ENCODE results near the gene FBXL22. TPM values are rescaled to one million over a fixed set of nuclear protein-coding genes. Genes with fewer than 3 reads are reported as not detected.

FBXL22 gene, protein sequence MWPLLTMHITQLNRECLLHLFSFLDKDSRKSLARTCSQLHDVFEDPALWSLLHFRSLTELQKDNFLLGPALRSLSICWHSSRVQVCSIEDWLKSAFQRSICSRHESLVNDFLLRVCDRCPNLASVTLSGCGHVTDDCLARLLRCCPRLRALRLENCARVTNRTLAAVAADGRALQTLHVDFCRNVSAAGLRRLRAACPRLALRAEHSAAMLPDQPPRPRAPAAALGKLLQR
- polyA plus RNA-seq (2013, experiment 1 of 2): not detected
- not detected for polyA plus RNA-seq (2013, experiment 2 of 2)

DNA sequence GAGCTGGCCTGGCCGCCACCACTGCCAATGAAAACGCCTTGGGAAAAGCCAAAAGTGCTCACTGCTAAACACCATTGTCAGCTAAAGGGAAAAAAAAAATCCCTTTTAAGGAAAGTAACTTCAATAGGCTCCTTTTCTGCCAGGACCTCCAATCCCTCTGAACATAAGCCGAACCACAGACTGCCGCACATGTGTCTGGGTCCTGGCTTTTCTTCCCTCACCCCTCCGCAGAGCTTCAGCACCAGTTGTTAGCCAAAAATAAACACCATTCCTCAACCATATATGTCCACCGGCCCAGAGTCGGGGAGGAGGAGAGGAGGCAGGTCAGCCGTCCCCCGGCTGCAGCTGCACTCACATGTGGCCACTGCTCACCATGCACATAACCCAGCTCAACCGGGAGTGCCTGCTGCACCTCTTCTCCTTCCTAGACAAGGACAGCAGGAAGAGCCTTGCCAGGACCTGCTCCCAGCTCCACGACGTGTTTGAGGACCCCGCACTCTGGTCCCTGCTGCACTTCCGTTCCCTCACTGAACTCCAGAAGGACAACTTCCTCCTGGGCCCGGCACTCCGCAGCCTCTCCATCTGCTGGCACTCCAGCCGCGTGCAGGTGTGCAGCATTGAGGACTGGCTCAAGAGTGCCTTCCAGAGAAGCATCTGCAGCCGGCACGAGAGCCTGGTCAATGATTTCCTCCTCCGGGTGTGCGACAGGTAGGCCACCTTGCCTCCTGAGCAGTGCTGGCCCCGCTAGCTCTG, at the start of gene FBXL22:
FBXL22 (plus strand) TSS at position 350 of the 753 bp plus-strand sequence; CDS start at position 356, 6 bp downstream.
- Histone ChIP-seq H3K36me3 (ENCODE audit: control insufficient read depth, insufficient read depth, low read length) (peaks cover 14% of the 10 kb centered on the region), H3K4me3 (ENCODE audit: extremely low read depth, insufficient read depth, low read length, poor library complexity, severe bottlenecking) (no peak within 1 kb of the TSS), H3K27ac (ENCODE audit: low read depth, low read length, severe bottlenecking) (peak within 1 kb of the TSS; percentile 23), H3K9me3 (ENCODE audit: control insufficient read depth, low read length) (no peaks in the 10 kb centered on the region), H3K4me1 (ENCODE audit: control insufficient read depth, insufficient read depth, low read length, poor library complexity, severe bottlenecking) (peaks cover 16% of the 10 kb centered on the region)
- 89 to 92% methylated on average over 19 of the region's 23 CpGs for WGBS, 2 experiments (ENCODE audit: insufficient coverage in 2 of 2)

DNA sequence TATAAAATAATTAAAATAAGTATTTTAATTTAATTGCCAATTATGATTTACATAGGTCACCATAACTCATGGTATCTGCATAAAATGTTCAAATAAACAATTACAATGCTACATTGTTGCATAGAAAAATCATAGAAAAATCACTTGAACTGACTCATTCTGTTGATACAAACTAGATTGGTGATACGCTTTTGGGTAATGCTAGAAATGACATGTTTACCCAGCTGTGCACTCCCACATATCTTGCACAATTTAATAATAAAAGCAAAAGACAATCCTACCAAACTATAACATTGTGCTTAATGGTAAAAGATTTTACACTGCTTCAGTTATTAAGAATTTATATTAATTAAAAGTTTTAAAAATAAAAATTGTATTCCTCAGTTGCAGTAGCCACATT, 45.8 kb upstream of the FBXL22 start:
- Histone ChIP-seq H3K27ac (ENCODE audit: low read depth, low read length, severe bottlenecking) (no peak overlapping the region), H3K4me1 (ENCODE audit: control insufficient read depth, insufficient read depth, low read length, poor library complexity, severe bottlenecking) (peaks cover 15% of the 10 kb centered on the region), H3K9me3 (ENCODE audit: control insufficient read depth, low read length) (no peaks in the 10 kb centered on the region), H3K36me3 (ENCODE audit: control insufficient read depth, insufficient read depth, low read length) (peaks cover 20% of the 10 kb centered on the region), H3K4me3 (ENCODE audit: extremely low read depth, insufficient read depth, low read length, poor library complexity, severe bottlenecking) (no peak overlapping the region)
- no CpG with 5 or more reads among the region's 1 CpG for WGBS, 2 experiments (ENCODE audit: insufficient coverage in 2 of 2)

DNA sequence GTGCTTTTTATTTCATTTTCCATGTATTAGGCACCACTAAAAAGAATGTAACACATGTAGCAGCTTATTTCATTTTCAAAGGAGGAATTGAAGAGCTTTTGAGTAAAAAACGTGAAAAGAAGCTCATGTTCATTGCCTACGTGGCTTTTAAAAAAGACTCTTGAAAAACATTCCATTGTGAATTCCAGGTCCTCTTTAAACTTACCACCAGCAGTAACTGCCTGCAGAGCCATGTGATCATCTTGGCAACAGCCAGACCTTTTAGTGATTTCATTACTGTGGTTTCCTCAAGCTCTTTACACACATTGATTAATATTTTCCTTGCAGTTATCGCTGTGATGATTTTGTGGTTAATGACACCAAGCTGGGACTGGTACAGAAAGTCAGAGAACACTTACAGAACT, 43.8 kb upstream of the FBXL22 start:
- H3K4me3 ChIP-seq (ENCODE audit: extremely low read depth, insufficient read depth, low read length, poor library complexity, severe bottlenecking): no peak overlapping the region

DNA sequence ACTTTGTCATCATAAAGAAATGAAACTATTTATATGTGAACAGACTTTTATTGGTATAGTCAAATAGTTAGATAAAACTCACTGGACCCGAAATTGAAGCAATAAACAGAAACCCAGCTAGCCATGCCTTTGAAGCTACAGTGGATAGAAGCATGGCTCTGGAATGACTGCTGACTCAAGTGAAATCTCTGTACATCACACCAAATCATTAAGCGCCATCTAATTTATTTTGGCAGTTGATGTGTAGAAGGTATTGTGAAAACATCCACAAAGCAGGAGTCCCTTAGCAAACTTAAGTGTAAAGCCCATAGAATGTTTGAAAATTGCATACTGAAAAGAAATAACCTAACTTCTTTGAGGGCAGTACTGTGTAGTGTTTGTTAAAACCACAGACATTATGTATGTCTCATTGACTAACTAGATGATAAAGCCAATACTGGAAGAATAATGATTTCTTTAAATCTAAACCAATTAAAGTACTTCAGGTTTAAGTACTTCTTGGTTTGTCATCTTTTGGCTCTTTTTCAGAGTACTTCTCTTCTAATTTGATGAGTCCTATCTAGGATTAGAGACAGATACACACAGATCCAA, 42.8 kb upstream of the FBXL22 start:
- H3K36me3 ChIP-seq (ENCODE audit: control insufficient read depth, insufficient read depth, low read length): peaks cover 34% of the 10 kb centered on the region
- H3K4me1 ChIP-seq (ENCODE audit: control insufficient read depth, insufficient read depth, low read length, poor library complexity, severe bottlenecking): peaks cover 15% of the 10 kb centered on the region
- H3K4me3 ChIP-seq (ENCODE audit: extremely low read depth, insufficient read depth, low read length, poor library complexity, severe bottlenecking): no peak overlapping the region
- H3K27ac ChIP-seq (ENCODE audit: low read depth, low read length, severe bottlenecking): no peak overlapping the region
- no CpG with 5 or more reads among the region's 2 CpGs for WGBS, 2 experiments (ENCODE audit: insufficient coverage in 2 of 2)
- H3K9me3 ChIP-seq (ENCODE audit: control insufficient read depth, low read length): no peaks in the 10 kb centered on the region

More for the DNA sequence above, 43.8 kb upstream of the FBXL22 start:
- H3K4me1 ChIP-seq (ENCODE audit: control insufficient read depth, insufficient read depth, low read length, poor library complexity, severe bottlenecking): peaks cover 15% of the 10 kb centered on the region
- no peaks in the 10 kb centered on the region for H3K9me3 ChIP-seq (ENCODE audit: control insufficient read depth, low read length)
- peaks cover 33% of the 10 kb centered on the region for H3K36me3 ChIP-seq (ENCODE audit: control insufficient read depth, insufficient read depth, low read length)
- peak overlapping the region; percentile 93 for H3K27ac ChIP-seq (ENCODE audit: low read depth, low read length, severe bottlenecking)
- 4 to 17% methylated on average over 2 of the region's 3 CpGs for WGBS, 2 experiments (ENCODE audit: insufficient coverage in 2 of 2)

DNA sequence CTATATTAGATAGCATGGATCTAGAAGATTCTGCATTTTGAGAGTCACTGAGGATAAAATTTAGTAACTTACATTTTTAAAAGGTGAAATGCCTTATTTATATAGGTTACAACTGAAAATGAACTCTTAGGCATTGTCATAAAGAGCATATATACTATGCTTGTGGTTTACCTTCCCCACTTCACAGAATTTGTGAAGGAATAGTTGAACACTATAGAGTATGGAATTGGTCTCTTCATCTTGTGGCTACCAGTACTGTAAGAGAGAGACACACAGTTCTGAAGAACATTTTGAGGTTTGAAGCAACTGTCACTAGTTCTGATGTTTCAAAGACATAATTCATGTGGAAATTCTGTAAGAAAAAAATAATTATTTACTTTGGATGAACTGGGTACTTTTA, 41.7 kb upstream of the FBXL22 start:
- Histone ChIP-seq H3K9me3 (ENCODE audit: control insufficient read depth, low read length) (no peaks in the 10 kb centered on the region), H3K4me1 (ENCODE audit: control insufficient read depth, insufficient read depth, low read length, poor library complexity, severe bottlenecking) (peaks cover 15% of the 10 kb centered on the region), H3K27ac (ENCODE audit: low read depth, low read length, severe bottlenecking) (no peak overlapping the region), H3K4me3 (ENCODE audit: extremely low read depth, insufficient read depth, low read length, poor library complexity, severe bottlenecking) (no peak overlapping the region), H3K36me3 (ENCODE audit: control insufficient read depth, insufficient read depth, low read length) (peaks cover 40% of the 10 kb centered on the region)

DNA sequence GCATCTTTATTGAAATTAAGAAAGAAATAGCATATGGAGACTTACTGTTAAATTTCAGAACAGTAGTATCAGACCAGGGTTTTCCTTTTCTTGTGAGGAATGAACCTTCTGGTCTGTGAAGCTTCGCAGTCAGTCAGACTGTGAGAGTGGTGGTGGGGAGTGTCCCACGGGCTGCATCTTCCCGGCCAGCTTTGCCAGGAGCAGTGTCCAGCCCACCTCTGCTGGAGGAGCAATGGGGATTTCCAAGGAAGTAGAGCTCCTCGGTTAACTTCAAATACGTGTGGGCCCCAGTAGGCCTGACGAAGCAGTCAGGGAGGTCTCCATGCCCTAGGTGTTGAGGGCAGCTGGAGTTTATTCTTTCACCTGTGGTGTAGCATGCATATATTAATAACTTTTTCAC, 40.9 kb upstream of the FBXL22 start:
- Histone ChIP-seq H3K36me3 (ENCODE audit: control insufficient read depth, insufficient read depth, low read length) (peaks cover 48% of the 10 kb centered on the region), H3K4me1 (ENCODE audit: control insufficient read depth, insufficient read depth, low read length, poor library complexity, severe bottlenecking) (peaks cover 15% of the 10 kb centered on the region), H3K27ac (ENCODE audit: low read depth, low read length, severe bottlenecking) (no peak overlapping the region), H3K4me3 (ENCODE audit: extremely low read depth, insufficient read depth, low read length, poor library complexity, severe bottlenecking) (no peak overlapping the region), H3K9me3 (ENCODE audit: control insufficient read depth, low read length) (no peaks in the 10 kb centered on the region)
- 100% methylated on average over 2 of the region's 6 CpGs; no CpG with 5 or more reads in 1 of the 2 experiments for WGBS, 2 experiments (ENCODE audit: insufficient coverage in 2 of 2)

DNA sequence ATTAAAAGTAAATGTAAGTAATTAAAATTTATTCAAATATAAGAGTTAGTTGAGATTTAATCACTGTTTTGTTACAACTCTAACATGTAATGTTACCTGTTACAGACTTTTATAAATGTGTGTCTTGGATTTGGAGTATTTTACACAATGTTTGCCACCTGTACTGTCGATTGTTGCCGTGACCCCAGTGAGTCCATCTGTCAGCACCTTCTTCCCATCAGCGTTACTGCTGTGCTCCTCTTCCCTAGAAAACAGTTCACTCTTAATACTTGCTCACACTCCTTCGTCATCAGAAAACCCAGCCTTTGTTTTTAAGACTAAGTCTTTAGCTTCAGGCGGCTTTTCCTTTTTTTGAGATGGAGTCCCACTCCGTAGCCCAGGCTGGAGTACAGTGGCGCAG, 40.5 kb upstream of the FBXL22 start:
- 92 to 99% methylated on average over 5 to 7 of the region's 7 CpGs for WGBS, 2 experiments (ENCODE audit: insufficient coverage in 2 of 2)
- no peak overlapping the region for H3K27ac ChIP-seq (ENCODE audit: low read depth, low read length, severe bottlenecking)
- H3K9me3 ChIP-seq (ENCODE audit: control insufficient read depth, low read length): no peaks in the 10 kb centered on the region
- H3K36me3 ChIP-seq (ENCODE audit: control insufficient read depth, insufficient read depth, low read length): peaks cover 53% of the 10 kb centered on the region
- peaks cover 15% of the 10 kb centered on the region for H3K4me1 ChIP-seq (ENCODE audit: control insufficient read depth, insufficient read depth, low read length, poor library complexity, severe bottlenecking)
- no peak overlapping the region for H3K4me3 ChIP-seq (ENCODE audit: extremely low read depth, insufficient read depth, low read length, poor library complexity, severe bottlenecking)

DNA sequence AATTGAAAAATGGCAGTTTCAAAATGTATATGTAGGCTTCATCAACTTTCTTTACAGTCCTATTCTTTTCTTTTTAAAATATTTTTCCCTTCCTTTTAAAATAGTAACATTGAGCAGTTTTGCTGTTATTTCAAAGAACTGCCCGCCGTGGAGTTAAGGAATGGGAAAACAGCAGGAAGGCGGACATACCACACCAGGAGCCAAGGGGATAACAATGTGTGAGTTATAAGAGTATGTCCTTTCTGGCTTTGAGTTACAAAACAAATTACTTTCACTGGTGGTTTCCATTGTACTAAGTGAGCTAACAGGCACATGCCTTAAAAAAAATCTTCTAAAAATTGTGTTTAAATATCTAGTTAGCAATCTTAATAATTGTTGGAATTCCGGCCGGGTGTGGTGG, 37.4 kb upstream of the FBXL22 start:
- Histone ChIP-seq H3K27ac (ENCODE audit: low read depth, low read length, severe bottlenecking) (no peak overlapping the region), H3K36me3 (ENCODE audit: control insufficient read depth, insufficient read depth, low read length) (peaks cover 64% of the 10 kb centered on the region)
- WGBS, 2 experiments (ENCODE audit: insufficient coverage in 2 of 2): 86 to 100% methylated on average over 2 to 5 of the region's 5 CpGs

DNA sequence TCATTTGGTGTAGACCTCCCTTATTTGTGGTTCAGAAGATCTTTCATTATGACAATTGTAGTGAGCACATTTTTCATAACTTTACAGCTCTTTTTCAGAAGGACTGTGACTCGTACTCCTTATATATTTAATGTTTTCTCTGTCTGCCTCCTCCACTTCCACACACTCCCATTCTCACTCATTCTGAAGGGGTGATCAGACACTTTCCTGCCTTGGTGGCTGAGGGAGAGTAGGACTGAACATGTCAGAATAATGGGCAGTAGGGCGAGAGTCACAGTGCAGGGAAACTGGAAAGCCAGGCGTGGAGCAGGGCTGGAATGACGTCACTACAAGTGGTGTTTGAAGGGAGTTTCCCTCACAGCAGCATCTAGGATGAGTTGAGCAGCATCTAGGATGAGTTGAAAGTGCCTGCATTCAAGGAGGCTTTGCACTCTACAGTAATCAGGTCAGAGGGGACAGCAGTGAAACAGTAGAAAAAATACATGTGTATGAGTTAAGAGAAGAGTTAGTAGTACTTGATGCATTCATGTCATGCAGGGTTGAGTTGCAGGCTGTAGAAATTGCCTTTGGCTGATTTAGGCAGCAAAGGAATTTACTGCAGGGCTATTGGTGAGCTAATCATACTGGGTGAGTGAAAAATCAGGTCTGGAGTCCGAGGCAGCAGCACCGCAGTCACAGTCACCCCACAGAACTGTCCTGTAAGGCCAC, 36.3 kb upstream of the FBXL22 start:
- Histone ChIP-seq H3K36me3 (ENCODE audit: control insufficient read depth, insufficient read depth, low read length) (peaks cover 68% of the 10 kb centered on the region), H3K4me3 (ENCODE audit: extremely low read depth, insufficient read depth, low read length, poor library complexity, severe bottlenecking) (no peak overlapping the region), H3K9me3 (ENCODE audit: control insufficient read depth, low read length) (no peaks in the 10 kb centered on the region), H3K4me1 (ENCODE audit: control insufficient read depth, insufficient read depth, low read length, poor library complexity, severe bottlenecking) (no peaks in the 10 kb centered on the region), H3K27ac (ENCODE audit: low read depth, low read length, severe bottlenecking) (no peak overlapping the region)
- WGBS, 2 experiments (ENCODE audit: insufficient coverage in 2 of 2): 74 to 90% methylated on average over 3 to 5 of the region's 6 CpGs

More for the DNA sequence above, 37.4 kb upstream of the FBXL22 start:
- Histone ChIP-seq H3K4me1 (ENCODE audit: control insufficient read depth, insufficient read depth, low read length, poor library complexity, severe bottlenecking) (no peaks in the 10 kb centered on the region), H3K9me3 (ENCODE audit: control insufficient read depth, low read length) (no peaks in the 10 kb centered on the region), H3K4me3 (ENCODE audit: extremely low read depth, insufficient read depth, low read length, poor library complexity, severe bottlenecking) (no peak overlapping the region)

DNA sequence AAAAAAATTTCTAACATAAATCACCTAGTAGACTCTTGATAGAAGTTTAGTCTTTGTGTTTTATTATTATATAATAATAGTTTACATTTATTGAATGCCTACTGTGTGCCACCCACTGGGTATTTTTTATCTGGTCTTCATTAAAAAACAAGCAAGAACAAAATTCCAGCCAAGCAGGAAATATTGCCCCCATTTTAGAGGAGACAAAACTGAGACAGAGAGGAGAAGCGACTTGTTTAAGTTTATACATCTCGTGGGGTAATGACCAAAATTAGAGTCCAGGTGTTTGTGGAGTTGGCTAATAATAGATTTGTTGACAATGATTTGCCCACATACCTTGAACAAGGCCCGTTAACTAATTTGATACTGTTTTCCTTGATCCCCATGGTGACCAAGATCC, 33.1 kb upstream of the FBXL22 start:
- 83 to 96% methylated on average over 1 to 2 of the region's 3 CpGs for WGBS, 2 experiments (ENCODE audit: insufficient coverage in 2 of 2)
- no peak overlapping the region for H3K27ac ChIP-seq (ENCODE audit: low read depth, low read length, severe bottlenecking)
- H3K36me3 ChIP-seq (ENCODE audit: control insufficient read depth, insufficient read depth, low read length): peaks cover 57% of the 10 kb centered on the region
- no peaks in the 10 kb centered on the region for H3K9me3 ChIP-seq (ENCODE audit: control insufficient read depth, low read length)
- H3K4me1 ChIP-seq (ENCODE audit: control insufficient read depth, insufficient read depth, low read length, poor library complexity, severe bottlenecking): no peaks in the 10 kb centered on the region
- no peak overlapping the region for H3K4me3 ChIP-seq (ENCODE audit: extremely low read depth, insufficient read depth, low read length, poor library complexity, severe bottlenecking)
